HUES64 (cell line): ENCODE results near the gene PHRF1.

Experiments used
- H3K27ac ChIP-seq: 2 replicates; pipeline ENCODE4 v1.7.0; 2013; ENCODE audit warnings: low read depth, low read length, inconsistent platforms
- H3K27me3 ChIP-seq: 2 replicates; pipeline ENCODE4 v1.6.1; 2013; ENCODE audit warnings: mild to moderate bottlenecking, low read length; ENCODE audit not compliant: insufficient read depth
- H3K36me3 ChIP-seq: 2 replicates; pipeline ENCODE4 v1.6.1; 2013; ENCODE audit warnings: mild to moderate bottlenecking, low read length; ENCODE audit not compliant: insufficient read depth
- H3K4me1 ChIP-seq: 2 replicates; pipeline ENCODE4 v1.6.1; 2013; ENCODE audit warnings: mild to moderate bottlenecking, low read length, moderate library complexity; ENCODE audit not compliant: insufficient read depth
- H3K4me3 ChIP-seq: 2 replicates; pipeline ENCODE4 v1.5.1; 2013; ENCODE audit warnings: mild to moderate bottlenecking, low read length, moderate library complexity
- H3K9ac ChIP-seq: 2 replicates; pipeline ENCODE4 v1.6.1; 2013; ENCODE audit warnings: mild to moderate bottlenecking, low read depth, low read length
- H3K9me3 ChIP-seq: 2 replicates; pipeline ENCODE4 v1.6.1; 2013; ENCODE audit warnings: low read depth, low read length; ENCODE audit not compliant: insufficient read depth
- WGBS: fragments of 150-250, 120-280 bp; methylation state at CpG from one replicate; pipeline ENCODE4 v1.1.7; 2013; ENCODE audit warnings: missing lambda C conversion rate; 5-methylcytosine and 5-hydroxymethylcytosine counted together

PHRF1 gene

DNA sequence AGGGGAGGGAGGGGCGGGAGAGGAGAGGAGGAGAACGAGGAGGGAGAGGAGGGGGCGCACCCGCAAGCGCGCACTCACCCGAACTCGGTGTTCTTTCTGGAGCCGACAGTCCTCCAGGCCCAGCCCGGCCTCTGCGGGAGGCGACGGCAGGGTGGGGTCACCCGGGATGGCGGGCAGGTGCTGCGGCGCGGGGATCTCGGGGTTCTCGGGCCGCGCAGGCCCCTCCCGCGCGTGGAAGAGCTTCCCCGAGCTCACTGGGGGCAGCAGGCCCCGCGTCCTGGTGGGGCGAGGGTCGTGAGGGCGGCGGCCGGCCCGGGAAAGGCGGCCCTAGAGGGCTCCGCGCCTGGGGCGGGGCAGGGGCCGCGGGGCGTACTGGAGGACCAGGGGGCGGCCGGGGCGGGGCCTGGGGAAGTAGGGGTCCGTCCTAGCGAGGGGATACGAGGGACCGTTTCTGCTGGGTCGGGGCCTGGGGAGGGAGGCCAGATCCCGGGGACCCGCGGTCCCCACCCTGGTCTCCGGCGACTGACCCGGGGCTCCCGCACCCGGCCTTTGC is 21.0 kb upstream of the PHRF1 start:
- 2% methylated on average over 57 of the region's 57 CpGs for WGBS

DNA sequence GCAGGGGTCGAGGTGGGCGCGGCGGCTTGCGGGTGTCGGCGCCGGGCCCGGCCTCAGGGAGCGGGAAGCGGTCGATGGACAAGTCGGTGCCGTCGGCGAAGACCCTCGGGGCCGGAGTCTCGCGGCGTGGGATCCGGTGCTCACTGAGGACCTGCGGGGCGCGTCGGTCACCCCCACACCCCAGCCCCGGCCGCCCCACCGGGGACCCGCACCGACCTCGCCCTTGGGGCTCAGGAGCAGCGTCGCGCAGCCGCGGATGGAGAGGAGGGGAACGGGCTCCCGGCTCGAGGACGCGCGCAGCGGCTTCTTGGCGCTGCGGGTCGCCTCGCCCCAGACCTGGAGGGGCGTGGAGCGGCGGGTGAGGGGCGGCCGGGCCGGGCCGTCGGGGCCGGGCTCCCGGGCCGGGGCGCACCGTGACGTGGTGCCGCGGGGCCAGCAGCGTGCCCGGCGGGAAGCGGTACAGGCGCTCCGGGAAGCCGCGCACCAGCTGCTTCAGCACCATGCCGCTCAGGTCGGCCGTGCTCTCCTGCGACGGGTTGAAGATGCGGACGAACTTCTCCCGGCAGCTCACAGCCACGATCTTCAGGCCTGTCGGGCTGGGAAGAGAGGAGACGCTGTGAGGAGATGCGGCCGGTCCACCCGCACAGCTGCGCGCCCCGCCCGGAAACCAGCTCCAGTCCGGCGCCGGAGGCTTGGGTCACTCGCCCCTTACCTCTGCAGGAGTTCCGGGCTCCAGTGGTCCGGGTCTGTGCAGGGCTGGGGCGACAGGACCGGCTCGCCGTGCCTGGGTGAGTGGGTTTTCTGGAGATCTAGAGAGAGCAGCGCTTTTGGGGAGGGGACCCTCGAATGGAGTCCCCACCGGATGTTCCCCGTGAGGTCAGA is 20.2 kb upstream of the PHRF1 start:
- Histone ChIP-seq H3K4me1 (0 out of 2 replicates have a peak, but pooled peaks cover 7% of the 10 kb centered on the region), H3K4me3 (peak overlapping the region; percentile 66), H3K9me3 (no peaks in the 10 kb centered on the region), H3K9ac (peak overlapping the region; percentile 40; the same call in 1 of the 2 replicates), H3K36me3 (no peaks in the 10 kb centered on the region), H3K27ac (no peak overlapping the region), H3K27me3 (peaks cover 41% of the 10 kb centered on the region)
- WGBS, result 5% methylated on average over 104 of the region's 104 CpGs

More for the DNA sequence above, 21.0 kb upstream of the PHRF1 start:
- H3K4me3 ChIP-seq, result peak overlapping the region; percentile 66
- no peaks in the 10 kb centered on the region for H3K36me3 ChIP-seq
- no peaks in the 10 kb centered on the region for H3K9me3 ChIP-seq
- H3K27ac ChIP-seq, result no peak overlapping the region
- H3K4me1 ChIP-seq, result 0 out of 2 replicates have a peak, but pooled peaks cover 7% of the 10 kb centered on the region
- no peak overlapping the region for H3K9ac ChIP-seq
- peaks cover 41% of the 10 kb centered on the region for H3K27me3 ChIP-seq

DNA sequence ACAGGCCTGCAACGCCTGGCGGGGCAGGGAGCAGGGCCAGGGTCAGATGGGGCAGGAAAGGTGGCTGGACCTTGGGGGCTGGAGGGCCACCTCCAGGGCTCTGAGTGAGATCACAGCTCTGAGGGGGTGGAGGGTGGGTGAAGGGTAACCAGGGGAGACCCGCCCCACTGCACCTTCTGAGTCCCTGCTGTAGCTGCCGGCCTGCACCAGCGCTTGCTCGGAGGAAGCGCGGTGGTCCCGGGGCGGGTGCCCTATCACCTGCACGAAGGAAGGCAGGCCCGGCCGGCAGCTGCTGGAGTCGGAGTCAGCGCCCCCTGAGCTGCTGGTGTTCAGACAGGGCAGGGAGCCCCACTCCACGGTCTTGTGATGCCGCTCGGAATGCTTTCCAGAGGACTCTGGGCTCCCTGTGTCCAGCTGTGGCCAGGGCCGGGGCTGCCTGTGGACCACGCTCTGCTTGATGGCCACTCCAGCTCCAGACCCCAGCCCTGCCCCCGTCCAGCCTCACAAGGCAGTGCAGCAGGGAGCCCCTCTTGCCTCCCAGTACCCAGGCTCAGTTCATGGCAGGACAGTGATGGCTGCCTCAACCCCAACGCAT is 19.5 kb upstream of the PHRF1 start:
- Histone ChIP-seq H3K9me3 (no peaks in the 10 kb centered on the region), H3K9ac (no peak overlapping the region), H3K4me3 (peak overlapping the region; percentile 66), H3K27me3 (peaks cover 41% of the 10 kb centered on the region), H3K36me3 (no peaks in the 10 kb centered on the region), H3K27ac (no peak overlapping the region), H3K4me1 (0 out of 2 replicates have a peak, but pooled peaks cover 9% of the 10 kb centered on the region)
- 75% methylated on average over 22 of the region's 22 CpGs for WGBS

DNA sequence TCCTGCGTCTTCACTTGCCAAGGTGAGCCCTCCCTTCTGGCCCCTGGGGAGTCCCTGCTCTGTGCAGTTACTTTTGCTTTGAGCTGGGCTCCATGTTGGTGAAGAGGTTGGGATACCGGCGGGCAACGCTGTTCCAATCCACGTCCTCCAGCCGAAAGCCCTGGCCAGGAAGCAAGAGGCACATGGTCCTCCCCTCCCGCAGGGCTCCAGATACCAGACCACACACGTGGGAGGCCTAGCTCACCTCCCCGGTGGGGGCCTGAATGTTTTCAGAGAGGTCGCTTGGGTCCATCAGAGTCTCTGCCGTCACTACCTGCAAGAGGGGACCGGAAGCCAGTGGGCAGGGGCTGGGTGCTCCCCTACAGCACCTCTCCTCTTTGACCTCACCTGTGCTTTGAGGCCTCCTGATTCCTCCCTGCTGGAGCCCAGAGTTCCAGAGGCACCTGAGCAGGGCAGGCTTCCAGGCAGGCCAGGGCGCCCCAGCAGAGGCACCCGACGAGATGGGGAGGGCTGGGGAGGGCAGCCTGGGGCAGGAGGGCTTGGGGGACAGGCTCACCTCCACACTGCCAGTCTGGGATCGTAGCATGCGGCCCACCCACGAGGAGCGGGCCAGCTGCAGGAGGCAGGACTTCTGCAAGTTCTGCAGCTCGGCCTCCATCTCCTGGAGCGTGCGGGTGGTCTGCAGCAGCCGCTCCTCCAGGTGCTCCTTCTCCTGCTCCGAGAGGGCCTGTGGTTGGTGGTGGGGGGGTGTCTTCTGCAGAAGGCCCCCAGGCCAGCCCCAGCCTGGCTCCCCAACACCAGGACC is 18.7 kb upstream of the PHRF1 start:
- no peaks in the 10 kb centered on the region for H3K9me3 ChIP-seq
- no peak overlapping the region for H3K9ac ChIP-seq
- 0 out of 2 replicates have a peak, but pooled peaks cover 9% of the 10 kb centered on the region for H3K4me1 ChIP-seq
- H3K36me3 ChIP-seq, result no peaks in the 10 kb centered on the region
- H3K27ac ChIP-seq, result no peak overlapping the region
- WGBS, result 86% methylated on average over 24 of the region's 24 CpGs
- peaks cover 41% of the 10 kb centered on the region for H3K27me3 ChIP-seq
- no peak overlapping the region for H3K4me3 ChIP-seq

DNA sequence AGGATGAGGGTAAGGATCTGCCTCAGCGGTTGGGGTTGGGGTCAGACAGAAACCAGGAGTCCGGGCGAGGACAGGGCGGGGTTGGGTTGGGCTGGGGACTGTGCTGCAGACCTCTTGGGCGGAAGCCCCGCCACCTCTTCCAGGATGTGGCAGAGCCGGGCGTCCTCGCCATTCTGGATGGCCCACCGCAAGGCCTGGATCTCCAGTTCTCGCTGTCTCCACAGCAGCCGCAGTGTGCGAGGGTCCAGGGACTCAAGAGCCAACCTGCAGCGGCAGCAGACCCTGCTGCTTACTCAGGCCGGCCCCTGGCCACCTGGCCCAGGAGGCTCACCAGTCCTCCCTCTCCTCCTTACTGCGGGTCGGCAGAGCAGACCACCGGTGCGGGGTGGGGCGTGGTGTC is 17.8 kb upstream of the PHRF1 start:
- no peak overlapping the region for H3K27ac ChIP-seq
- WGBS, result 91% methylated on average over 20 of the region's 20 CpGs

DNA sequence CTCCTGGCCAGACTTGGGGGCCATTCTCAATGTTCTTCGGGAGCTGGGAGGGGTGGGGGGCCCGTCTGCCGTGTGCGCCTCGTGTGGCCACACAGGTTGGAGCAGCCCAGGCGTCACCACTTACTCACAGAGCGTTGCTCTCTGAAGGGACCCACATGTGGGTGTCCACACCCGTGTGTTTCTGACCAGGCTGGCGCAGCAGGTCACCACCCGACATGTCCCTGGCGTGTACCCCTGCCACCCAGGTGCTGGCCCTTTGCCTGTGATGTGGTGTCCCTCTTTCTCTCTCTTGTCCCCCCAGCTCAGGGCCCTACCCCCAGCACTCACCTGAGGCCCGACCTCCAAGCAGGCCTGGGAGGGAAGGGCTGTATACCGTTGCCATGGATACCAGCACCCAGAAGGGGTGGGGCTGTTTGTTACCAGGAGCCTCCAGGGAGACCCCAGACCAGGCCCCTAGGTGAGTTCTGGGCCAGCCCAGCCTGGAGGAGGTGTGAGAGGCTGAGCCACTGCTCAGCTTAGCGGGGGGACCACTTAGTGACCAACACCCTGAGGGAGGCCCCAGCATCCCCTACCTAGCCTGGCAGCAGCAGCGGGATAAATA is 17.1 kb upstream of the PHRF1 start:
- no peak overlapping the region for H3K4me3 ChIP-seq
- no peak overlapping the region for H3K9ac ChIP-seq
- peaks cover 9% of the 10 kb centered on the region; the same call in 1 of the 2 replicates for H3K36me3 ChIP-seq
- no peaks in the 10 kb centered on the region for H3K9me3 ChIP-seq
- H3K27ac ChIP-seq, result no peak overlapping the region
- peaks cover 37% of the 10 kb centered on the region for H3K27me3 ChIP-seq
- WGBS, result 88% methylated on average over 15 of the region's 15 CpGs
- H3K4me1 ChIP-seq, result 0 out of 2 replicates have a peak, but pooled peaks cover 9% of the 10 kb centered on the region

More for the DNA sequence above, 17.8 kb upstream of the PHRF1 start:
- H3K9ac ChIP-seq, result no peak overlapping the region
- peaks cover 41% of the 10 kb centered on the region for H3K27me3 ChIP-seq
- 0 out of 2 replicates have a peak, but pooled peaks cover 3% of the 10 kb centered on the region for H3K36me3 ChIP-seq
- no peak overlapping the region for H3K4me3 ChIP-seq
- 0 out of 2 replicates have a peak, but pooled peaks cover 9% of the 10 kb centered on the region for H3K4me1 ChIP-seq
- no peaks in the 10 kb centered on the region for H3K9me3 ChIP-seq

DNA sequence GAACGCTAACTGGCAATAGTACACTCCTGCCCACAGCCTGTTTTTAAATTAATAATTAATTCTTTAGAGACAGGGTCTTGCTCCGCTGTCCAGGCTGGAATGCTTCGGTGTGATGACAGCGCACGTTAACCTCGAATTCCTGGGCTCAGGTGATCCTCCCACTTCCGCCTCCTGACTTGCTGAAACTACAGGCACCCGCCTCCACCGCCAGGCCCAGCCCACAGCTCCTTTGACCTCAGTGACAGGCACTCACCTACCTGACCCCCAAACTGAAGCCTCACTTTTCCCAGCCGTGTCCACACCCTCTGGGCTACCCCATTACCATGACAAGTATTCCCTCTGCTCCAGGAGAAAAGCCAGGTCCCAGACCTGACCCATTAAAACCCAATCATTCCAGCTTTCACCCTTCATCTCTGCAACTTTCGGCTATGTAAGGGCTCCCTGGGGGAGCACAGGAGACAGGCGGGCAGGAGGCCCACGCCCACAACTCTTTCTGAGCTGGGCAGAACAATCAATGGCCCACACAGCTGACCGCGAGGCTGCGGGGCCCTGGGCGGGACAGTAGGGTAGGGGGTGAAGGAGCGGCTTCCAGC is 16.5 kb upstream of the PHRF1 start:
- peaks cover 33% of the 10 kb centered on the region for H3K27me3 ChIP-seq
- peaks cover 11% of the 10 kb centered on the region; the same call in 1 of the 2 replicates for H3K36me3 ChIP-seq
- WGBS, result 60% methylated on average over 17 of the region's 18 CpGs
- peak overlapping the region; percentile 61 for H3K4me3 ChIP-seq
- peak overlapping the region; percentile 54; the same call in 1 of the 2 replicates for H3K9ac ChIP-seq
- no peaks in the 10 kb centered on the region for H3K9me3 ChIP-seq
- no peak overlapping the region; the same call in 1 of the 2 replicates for H3K27ac ChIP-seq
- H3K4me1 ChIP-seq, result 0 out of 2 replicates have a peak, but pooled peaks cover 9% of the 10 kb centered on the region

DNA sequence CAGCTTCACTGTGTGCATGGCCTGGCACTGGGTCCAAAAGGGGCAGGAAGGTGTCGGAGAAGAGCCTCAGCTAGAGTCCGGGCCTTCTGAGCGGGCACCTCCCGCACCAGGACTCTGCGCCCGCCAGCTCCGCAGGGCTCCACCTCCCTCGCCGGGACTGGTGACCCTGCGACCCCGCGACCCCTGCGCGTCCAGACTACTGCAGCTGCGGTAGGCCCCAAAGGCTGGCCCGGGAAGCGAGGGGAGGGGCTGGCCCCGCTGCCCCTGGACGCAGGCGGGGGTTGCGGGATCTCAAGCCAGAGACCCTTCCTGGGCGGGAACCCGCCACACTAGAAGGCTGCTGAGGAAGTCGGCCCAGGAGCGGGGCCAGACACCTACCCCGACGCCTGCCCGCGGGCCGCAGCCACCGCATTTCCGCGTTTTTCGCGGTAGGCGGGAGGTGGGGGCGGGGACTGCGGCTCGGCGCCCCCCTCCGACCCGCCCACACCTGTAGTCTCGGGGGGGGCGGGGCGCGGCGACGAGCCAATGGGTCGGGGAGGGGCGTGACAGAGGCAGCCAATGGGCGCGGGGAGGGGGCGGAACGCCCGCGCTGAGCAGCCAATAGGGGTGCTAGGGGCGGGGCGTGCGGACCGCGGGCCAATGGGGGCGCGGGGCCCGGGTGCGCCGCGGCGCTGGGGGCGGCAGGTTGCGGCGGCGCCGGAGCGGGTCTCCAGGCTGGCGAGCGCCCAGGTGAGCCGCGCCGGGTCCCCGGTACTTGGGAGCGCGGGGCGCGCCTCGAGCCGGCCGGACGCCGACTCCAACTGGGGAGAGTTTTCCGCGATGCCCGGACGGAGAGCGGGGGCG is 15.7 kb upstream of the PHRF1 start, which contains the start of the genes LMNTD2 and RASSF7:
TSS of gene LMNTD2 (minus strand) at position 434 of the 843 bp plus-strand sequence. CDS start at position 412, 22 bp downstream.
TSS of gene RASSF7 (plus strand) at position 666 of the 843 bp plus-strand sequence. CDS start 799 bp downstream, outside the sequence.
- H3K36me3 ChIP-seq, result peaks cover 11% of the 10 kb centered on the region; the same call in 1 of the 2 replicates
- H3K9ac ChIP-seq, result peak within 1 kb of the TSS; percentile 56
- no peaks in the 10 kb centered on the region for H3K9me3 ChIP-seq
- H3K4me3 ChIP-seq, result peak within 1 kb of the TSS; percentile 87
- 2% methylated on average over 95 of the region's 95 CpGs for WGBS
- 0 out of 2 replicates have a peak, but pooled peaks cover 10% of the 10 kb centered on the region for H3K4me1 ChIP-seq
- peaks cover 28% of the 10 kb centered on the region for H3K27me3 ChIP-seq
- H3K27ac ChIP-seq, result peak within 1 kb of the TSS; percentile 62; the same call in 1 of the 2 replicates
